Neural progenitor cell (in vitro differentiated cells): Measurements from ENCODE around the gene NDOR1. TPM values are rescaled to one million over a fixed set of nuclear protein-coding genes. Genes with fewer than 3 reads are reported as not detected.

Source experiments
- DNase-seq: peaks from one replicate; pipeline ENCODE4 v3.0.0-alpha.2; 2016; ENCODE audit warnings: low spot score
- H2AFZ ChIP-seq: fragments of 200-600 bp; sonication (generic); replicated peaks from 2 replicates; pipeline ENCODE4 v1.6.1; 2016; ENCODE audit warnings: antibody characterized with exemption
- H3F3A ChIP-seq: fragments of 200-600 bp; sonication (generic); 2 replicates; pipeline ENCODE4 v1.6.1; 2016; ENCODE audit warnings: antibody characterized with exemption, low read depth
- H3K27ac ChIP-seq: fragments of 200-600 bp; sonication (generic); 2 replicates; pipeline ENCODE4 v1.5.1; 2016; ENCODE audit warnings: mild to moderate bottlenecking
- H3K27me3 ChIP-seq: fragments of 200-600 bp; sonication (generic); 2 replicates; pipeline ENCODE4 v1.6.1; 2016; ENCODE audit warnings: mild to moderate bottlenecking, moderate library complexity
- H3K36me3 ChIP-seq: fragments of 200-600 bp; sonication (generic); 2 replicates; pipeline ENCODE4 v1.5.1; 2016
- H3K4me1 ChIP-seq: fragments of 200-600 bp; sonication (generic); 2 replicates; pipeline ENCODE4 v1.6.1; 2016; ENCODE audit warnings: mixed run types
- H3K4me2 ChIP-seq: fragments of 200-600 bp; sonication (generic); 2 replicates; pipeline ENCODE4 v1.6.1; 2016
- H3K4me3 ChIP-seq: fragments of 200-600 bp; sonication (generic); 2 replicates; pipeline ENCODE4 v1.5.1; 2016
- H3K79me2 ChIP-seq: fragments of 200-600 bp; sonication (generic); 2 replicates; pipeline ENCODE4 v1.6.1; 2016; ENCODE audit warnings: low read depth
- H3K9ac ChIP-seq: fragments of 200-600 bp; sonication (generic); 2 replicates; pipeline ENCODE4 v1.6.1; 2016
- H3K9me3 ChIP-seq: fragments of 200-600 bp; sonication (generic); 2 replicates; pipeline ENCODE4 v1.5.1; 2016; ENCODE audit warnings: low read depth
- H4K20me1 ChIP-seq: fragments of 200-600 bp; sonication (generic); 2 replicates; pipeline ENCODE4 v1.6.1; 2016; ENCODE audit warnings: low read depth
- H3K27ac Mint-ChIP-seq: 3 replicates; pipeline ENCODE4 v1.8.0; 2021; ENCODE audit warnings: mixed read lengths
- H3K27me3 Mint-ChIP-seq: 2 replicates; pipeline ENCODE4 v1.8.0; 2022; ENCODE audit warnings: low read depth, mild to moderate bottlenecking, inconsistent platforms, moderate library complexity, mixed read lengths; ENCODE audit not compliant: insufficient read depth
- H3K36me3 Mint-ChIP-seq: 3 replicates; pipeline ENCODE4 v1.8.0; 2021; ENCODE audit warnings: mixed read lengths
- H3K4me1 Mint-ChIP-seq: 3 replicates; pipeline ENCODE4 v1.8.0; 2021; ENCODE audit warnings: mixed read lengths
- H3K4me3 Mint-ChIP-seq: 3 replicates; pipeline ENCODE4 v1.8.0; 2021; ENCODE audit warnings: mild to moderate bottlenecking, moderate library complexity, mixed read lengths
- H3K9me3 Mint-ChIP-seq: 3 replicates; pipeline ENCODE4 v1.8.0; 2020; ENCODE audit warnings: mixed read lengths
- CTCF ChIP-seq: fragments of 200-600 bp; sonication (generic); IDR thresholded peaks from 2 replicates; pipeline ENCODE4 v1.5.1; 2017; ENCODE audit warnings: antibody characterized with exemption, mild to moderate bottlenecking
- EZH2 ChIP-seq: fragments of 200-600 bp; sonication (generic); IDR thresholded peaks from 2 replicates; pipeline ENCODE4 v1.6.1; 2017; ENCODE audit warnings: antibody characterized with exemption, mild to moderate bottlenecking, moderate library complexity
- EZH2phosphoT487 ChIP-seq: fragments of 200-600 bp; sonication (generic); IDR thresholded peaks from 2 replicates; pipeline ENCODE4 v1.6.1; 2017; ENCODE audit warnings: antibody characterized with exemption
- total RNA-seq: library from RNA; depleted of rRNA; stranded (reverse); fragments of >200 nt; gene quantifications from 2 replicates; pipeline ENCODE4 v1.2.3, GENCODE V29; 2015; ENCODE audit warnings: low replicate concordance

NDOR1 gene
- total RNA-seq, 1 donor from 2014 or later = 5.1 TPM

DNA sequence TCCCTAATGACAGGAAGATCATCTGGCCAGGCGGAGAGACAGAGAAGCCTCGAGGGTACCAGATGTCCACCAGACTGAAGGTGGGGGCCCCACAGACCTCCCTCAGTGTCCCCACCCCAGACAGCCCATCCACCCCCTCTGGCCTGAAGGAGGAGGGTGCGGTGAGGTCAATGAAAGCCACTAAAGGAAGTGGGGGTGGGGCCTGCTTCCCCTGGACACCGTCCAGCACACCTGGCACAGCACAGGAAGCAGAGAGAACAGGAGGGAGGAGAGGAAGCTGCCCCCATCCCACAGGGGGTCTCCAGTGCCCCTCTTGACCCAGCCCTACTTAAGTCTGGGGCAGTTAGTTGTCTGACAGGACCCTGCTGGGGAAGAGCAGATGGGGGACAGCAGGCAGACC is 46.9 kb upstream of the NDOR1 start:
- H3K4me3 Mint-ChIP-seq = no peak overlapping the region
- peaks cover 67% of the 10 kb centered on the region for H3K27me3 Mint-ChIP-seq
- Histone ChIP-seq H3K27me3 (peaks cover 96% of the 10 kb centered on the region), H3K4me2 (no peak overlapping the region), H3K9ac (no peak overlapping the region), H3K4me3 (no peak overlapping the region), H4K20me1 (peaks cover 25% of the 10 kb centered on the region), H3F3A (peaks cover 3% of the 10 kb centered on the region), H3K79me2 (no peaks in the 10 kb centered on the region), H3K36me3 (no peaks in the 10 kb centered on the region), H2AFZ (no peak overlapping the region), H3K9me3 (no peaks in the 10 kb centered on the region), H3K27ac (no peak overlapping the region), H3K4me1 (peaks cover 8% of the 10 kb centered on the region)
- no peaks in the 10 kb centered on the region for H3K9me3 Mint-ChIP-seq
- no peak for TF ChIP-seq CTCF
- TF ChIP-seq EZH2 = no peak
- no peak for TF ChIP-seq EZH2phosphoT487
- no peak overlapping the region for H3K27ac Mint-ChIP-seq
- no peak for DNase-seq
- peaks cover 6% of the 10 kb centered on the region for H3K4me1 Mint-ChIP-seq
- peaks cover 1% of the 10 kb centered on the region for H3K36me3 Mint-ChIP-seq

- peaks cover 8% of the 10 kb centered on the region for H3K4me1 ChIP-seq
- H3K27me3 ChIP-seq = peaks cover 100% of the 10 kb centered on the region
- peaks cover 33% of the 10 kb centered on the region for H4K20me1 ChIP-seq
- TF ChIP-seq EZH2phosphoT487 (peak; percentile 20), CTCF (no peak)
- DNase-seq = no peak
- Mint-ChIP-seq H3K36me3 (peaks cover 1% of the 10 kb centered on the region), H3K4me3 (no peak overlapping the region), H3K9me3 (no peaks in the 10 kb centered on the region), H3K27me3 (peaks cover 72% of the 10 kb centered on the region), H3K4me1 (peaks cover 6% of the 10 kb centered on the region), H3K27ac (peak overlapping the region; percentile 67)
- no peaks in the 10 kb centered on the region for H3K9me3 ChIP-seq
- H3K27ac ChIP-seq = no peak overlapping the region
- H2AFZ ChIP-seq = no peak overlapping the region
- H3K36me3 ChIP-seq = no peaks in the 10 kb centered on the region
- peaks cover 3% of the 10 kb centered on the region for H3F3A ChIP-seq
- H3K9ac ChIP-seq = no peak overlapping the region
- no peak overlapping the region for H3K4me2 ChIP-seq
- no peak overlapping the region for H3K4me3 ChIP-seq
- no peaks in the 10 kb centered on the region for H3K79me2 ChIP-seq
Observed at GRCh38 chr9:137159105-137160053, 46.1 kb upstream of the NDOR1 start.

DNA sequence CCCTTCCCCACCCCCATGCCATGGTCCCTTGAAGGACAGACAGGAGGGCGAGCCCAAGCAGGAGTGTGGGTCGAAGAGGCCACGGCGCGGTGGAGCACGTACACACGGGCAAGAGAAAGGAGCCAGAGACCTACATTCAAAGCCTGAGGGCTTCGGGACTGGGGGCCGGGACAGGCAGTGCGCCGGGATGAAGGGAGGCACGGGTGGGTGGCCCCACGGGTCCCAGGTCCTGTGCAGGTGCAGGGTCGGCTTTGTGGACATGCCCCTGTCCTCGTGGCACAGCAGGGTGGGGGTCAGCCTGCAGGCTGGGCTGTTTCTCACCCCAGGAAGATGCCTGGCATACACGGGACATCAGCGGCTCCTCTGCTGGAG is 45.5 kb upstream of the NDOR1 start:
- peaks cover 3% of the 10 kb centered on the region for H3F3A ChIP-seq
- H3K27ac ChIP-seq = no peak overlapping the region
- H3K36me3 Mint-ChIP-seq = peaks cover 1% of the 10 kb centered on the region
- no peaks in the 10 kb centered on the region for H3K79me2 ChIP-seq
- H3K4me3 ChIP-seq = no peak overlapping the region
- H3K27me3 ChIP-seq = peaks cover 100% of the 10 kb centered on the region
- peaks cover 8% of the 10 kb centered on the region for H3K4me1 ChIP-seq
- no peaks in the 10 kb centered on the region for H3K9me3 ChIP-seq
- no peaks in the 10 kb centered on the region for H3K9me3 Mint-ChIP-seq
- H3K27me3 Mint-ChIP-seq = peaks cover 72% of the 10 kb centered on the region
- H3K9ac ChIP-seq = no peak overlapping the region
- H3K27ac Mint-ChIP-seq = no peak overlapping the region
- no peak overlapping the region for H3K4me2 ChIP-seq
- DNase-seq = no peak
- H2AFZ ChIP-seq = no peak overlapping the region
- H4K20me1 ChIP-seq = peaks cover 39% of the 10 kb centered on the region
- H3K36me3 ChIP-seq = no peaks in the 10 kb centered on the region
- TF ChIP-seq EZH2phosphoT487 (peak; percentile 44), CTCF (no peak), EZH2 (no peak)
- H3K4me3 Mint-ChIP-seq = no peak overlapping the region
- H3K4me1 Mint-ChIP-seq = peaks cover 6% of the 10 kb centered on the region
